Activated CD8-positive, alpha-beta memory T cell treated with anti-CD3 and anti-CD28 coated beads, Interleukin-2, amount 50 U/mL, for 48 hours (primary cell): ENCODE results near the gene IMMT.

Source experiments
- DNase-seq: peaks from one replicate; pipeline ENCODE4 v3.0.0-alpha.2; 2020

The IMMT gene

DNA sequence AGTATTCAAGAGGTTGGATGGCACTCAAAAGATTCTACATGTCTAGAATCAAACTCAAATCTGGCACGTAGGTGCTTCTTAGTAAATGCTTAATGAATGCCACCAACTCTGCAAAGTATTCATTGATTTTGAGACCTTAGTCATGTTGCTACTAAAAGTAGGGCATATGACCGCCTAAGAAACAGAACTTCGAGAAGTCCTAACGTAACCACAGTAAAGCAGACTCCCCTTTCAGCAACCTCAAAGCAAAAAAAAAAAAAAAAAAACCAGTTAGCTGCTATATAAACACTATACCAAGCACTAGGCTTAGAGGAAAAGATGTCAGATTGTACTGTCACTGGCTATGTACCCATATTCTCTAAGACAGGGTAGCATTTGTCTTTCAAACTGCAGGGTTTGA, 55.3 kb downstream of the IMMT start:
- no peak for DNase-seq

DNA sequence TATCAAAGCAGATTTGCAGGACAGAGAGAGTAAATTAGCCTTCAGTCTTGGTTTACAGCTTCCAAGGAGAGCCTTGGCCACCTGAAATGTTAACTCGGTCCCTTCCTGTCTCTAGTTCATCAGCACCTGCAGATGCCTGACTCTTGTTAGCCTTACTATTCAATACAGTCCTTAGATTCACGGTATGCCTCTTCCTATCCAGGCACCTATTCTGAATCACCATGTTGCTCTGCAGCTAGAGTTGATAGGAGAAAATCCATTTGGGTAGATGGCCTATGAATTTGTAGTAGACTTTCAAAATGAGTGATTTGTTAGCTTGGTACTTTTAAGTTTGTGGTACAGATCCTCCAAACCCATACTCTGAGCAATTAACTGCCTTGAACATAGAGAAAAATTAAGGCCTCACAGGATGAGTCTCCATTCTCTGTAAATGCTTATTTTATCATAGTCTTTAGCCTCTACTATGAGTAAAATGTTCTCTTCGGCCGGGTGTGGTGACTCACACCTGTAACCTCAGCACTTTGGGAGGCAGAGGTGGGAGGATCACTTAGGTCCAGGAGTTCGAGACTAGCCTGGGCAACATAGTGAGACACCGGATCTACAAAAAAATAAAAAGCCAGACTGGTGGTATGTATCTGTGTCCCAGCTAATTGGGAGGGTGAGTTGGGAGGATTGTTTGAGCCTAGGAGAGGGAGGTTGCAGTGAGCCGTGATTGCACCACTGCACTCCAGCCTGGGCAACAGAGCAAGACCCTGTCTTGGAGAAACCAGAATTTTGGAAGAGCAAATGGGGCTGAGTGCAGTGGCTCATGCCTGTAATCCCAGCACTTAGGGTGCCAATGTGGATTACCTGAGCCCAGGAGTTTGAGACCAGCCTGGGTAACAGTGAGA, 56.3 kb downstream of the IMMT start:
- no peak for DNase-seq

GRCh38 chr2:86136141-86136540, 59.1 kb downstream of the IMMT start:
- DNase-seq = no peak

DNA sequence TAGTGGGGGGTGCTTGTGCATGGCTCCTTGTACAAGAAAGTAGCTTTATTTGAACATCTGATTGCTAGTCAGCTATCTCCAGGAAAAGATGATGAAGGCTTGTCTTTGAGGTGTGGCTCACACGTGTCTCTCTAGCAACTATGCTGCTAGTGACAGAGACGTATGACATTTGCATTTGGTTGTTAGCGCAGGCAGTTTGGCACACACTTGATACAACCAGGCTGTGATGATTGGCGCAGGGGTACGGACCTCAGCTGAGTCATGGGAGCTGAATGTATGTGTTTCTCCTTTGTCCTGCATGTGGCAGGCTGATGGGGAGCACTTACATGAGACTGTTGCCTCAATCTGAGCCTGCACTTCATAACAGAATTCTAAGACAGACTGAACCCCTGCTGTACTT, 59.6 kb downstream of the IMMT start:
- no peak for DNase-seq

DNA sequence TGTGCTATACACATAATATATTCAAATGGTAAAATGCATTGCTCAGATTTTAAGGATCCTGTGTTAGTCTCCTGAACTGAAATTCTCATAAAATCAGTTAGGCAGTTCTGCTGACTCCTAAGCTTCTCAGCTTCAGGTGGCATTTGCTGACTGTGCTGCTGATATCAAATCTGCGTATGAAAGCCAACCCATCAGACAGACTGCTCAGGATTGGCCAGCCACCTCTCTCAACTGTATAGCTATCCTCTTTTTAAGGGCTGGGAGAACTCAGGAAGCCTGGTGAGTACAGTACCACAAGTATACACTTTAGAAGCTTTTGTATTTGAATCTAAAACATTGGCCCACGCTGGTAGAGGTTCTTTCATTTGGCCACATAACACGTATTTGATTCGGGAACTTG, 60.6 kb downstream of the IMMT start:
- no peak for DNase-seq

DNA sequence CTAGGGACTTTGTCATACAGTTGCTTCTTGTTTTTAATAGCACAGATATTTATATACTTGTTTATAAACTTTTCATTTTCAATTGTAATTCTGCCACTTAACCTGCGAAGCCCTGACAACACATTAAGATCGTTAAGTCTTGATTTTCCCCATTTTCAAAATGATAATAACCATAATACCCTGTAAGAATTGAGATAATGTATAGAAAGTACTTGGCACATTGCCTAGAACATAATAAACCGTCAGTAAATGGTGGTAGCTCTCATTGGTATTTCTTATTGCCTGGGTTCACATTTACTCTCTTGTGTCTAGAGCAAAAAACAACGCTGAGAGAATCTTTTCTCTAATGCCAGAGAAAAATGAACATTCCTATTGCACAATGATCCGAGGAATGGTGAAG, 70.6 kb downstream of the IMMT start:
- DNase-seq = no peak

- no peak for DNase-seq
These were observed 71.8 kb downstream of the IMMT start for GRCh38 chr2:86123328-86123925.

- DNase-seq = no peak
These were observed 77.1 kb downstream of the IMMT start for GRCh38 chr2:86118130-86118529.

GRCh38 chr2:86107031-86107430, 88.2 kb downstream of the IMMT start:
- no peak for DNase-seq

DNA sequence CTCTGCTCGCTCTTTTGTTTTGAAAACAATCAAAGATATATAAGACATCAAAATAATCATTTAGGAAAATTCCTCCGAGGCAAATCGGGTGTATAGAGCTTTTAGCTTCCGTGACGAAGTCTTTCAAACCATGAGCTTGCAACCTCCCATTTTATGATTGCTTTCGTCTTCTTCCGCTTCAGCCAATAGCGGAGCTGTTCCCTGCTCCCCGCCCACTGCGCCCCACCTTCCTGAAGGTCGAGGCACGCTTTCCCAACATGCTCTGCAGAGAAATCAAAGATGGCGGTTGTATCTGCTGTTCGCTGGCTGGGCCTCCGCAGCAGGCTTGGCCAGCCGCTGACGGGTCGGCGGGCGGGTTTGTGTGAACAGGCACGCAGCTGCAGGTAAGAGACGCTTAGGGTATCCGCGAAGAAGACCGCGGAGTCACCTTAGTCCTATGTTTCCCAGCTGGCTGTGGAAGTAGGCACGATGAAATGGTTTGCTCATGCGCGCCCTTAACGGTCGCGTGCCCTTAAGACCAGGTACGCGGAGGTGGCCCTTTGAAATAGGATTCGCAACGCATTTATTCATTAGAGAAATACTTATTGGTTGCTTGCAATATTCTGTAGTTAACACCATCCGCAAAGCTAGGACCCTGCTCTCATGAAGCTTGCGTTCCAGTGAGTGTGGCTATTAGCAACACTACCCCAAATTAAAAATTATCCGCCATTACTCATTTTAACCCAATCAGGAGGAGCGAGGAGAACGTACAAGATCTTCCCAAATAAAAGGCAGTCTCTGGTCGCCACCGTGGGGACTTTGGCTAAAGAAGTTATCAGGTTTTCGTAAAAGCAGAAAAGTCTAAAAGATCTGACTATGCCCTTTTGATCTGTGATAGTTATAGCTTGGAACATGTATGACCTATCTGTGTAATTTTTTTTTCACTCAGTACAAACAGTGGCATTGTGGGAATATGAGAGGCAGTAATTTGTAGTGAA, 89.0 kb downstream of the IMMT start, which contains the start of gene PTCD3:
TSS of gene PTCD3 (plus strand) at position 267 of the 977 bp plus-strand sequence. CDS start at position 280, 13 bp downstream.
- DNase-seq = peak; percentile 91

DNA sequence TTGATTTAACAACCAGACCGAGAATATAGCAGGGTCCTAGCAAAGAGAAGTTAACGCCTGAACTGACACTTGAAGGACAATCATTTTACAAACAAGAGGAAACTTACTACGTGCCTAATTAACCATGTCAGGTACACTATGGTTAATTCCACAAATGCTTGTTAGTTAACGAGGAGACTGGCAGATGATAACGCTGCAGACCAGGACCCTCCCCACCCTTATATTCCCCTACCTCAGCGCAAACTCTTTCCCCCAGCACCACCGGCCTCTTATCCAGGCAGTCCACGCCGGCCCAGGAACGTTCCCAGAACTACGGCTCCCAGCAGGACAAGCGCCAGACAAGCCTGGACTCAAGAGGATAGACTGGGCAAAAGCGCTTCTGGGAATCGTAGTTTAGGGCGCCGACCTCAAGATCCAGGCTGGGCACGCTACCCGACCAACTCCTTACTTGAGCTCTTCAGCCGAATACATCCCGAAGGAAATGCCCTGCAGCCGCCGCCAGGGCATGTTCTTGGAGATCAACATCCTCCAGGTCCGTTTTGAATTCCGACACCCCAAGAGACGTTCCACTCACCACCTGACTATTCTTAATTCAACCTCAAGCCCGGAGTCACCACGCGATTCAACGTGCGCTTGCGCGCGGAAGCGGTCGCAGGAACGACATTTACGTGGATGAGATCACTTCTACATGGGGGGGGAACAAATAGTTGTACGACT, 89.9 kb downstream of the IMMT start, which contains the start of gene POLR1A:
TSS of gene POLR1A (minus strand) at position 635 of the 717 bp plus-strand sequence. CDS start at position 525, 110 bp downstream.
- DNase-seq = peak; percentile 88

DNA sequence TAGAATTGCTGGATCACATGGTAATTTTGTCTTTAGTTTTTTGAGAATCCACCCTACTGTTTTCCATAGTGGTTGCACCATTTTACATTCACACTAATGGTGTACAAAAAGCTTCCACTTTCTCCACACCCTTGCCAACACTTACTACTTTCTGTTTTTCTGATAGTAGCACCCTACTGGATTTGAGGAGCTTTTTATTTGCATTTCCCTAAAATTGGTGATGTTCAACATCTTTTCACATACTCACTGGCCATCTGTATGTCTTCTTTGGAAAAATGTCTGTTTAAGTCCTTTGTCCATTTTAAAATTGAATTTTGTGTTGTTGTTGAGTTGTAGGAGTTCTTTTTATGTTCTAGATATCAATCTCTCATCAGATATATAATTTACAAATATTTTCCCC, 93.1 kb downstream of the IMMT start:
- DNase-seq = no peak

GRCh38 chr2:86097913-86098312, 97.3 kb downstream of the IMMT start:
- DNase-seq = no peak

DNA sequence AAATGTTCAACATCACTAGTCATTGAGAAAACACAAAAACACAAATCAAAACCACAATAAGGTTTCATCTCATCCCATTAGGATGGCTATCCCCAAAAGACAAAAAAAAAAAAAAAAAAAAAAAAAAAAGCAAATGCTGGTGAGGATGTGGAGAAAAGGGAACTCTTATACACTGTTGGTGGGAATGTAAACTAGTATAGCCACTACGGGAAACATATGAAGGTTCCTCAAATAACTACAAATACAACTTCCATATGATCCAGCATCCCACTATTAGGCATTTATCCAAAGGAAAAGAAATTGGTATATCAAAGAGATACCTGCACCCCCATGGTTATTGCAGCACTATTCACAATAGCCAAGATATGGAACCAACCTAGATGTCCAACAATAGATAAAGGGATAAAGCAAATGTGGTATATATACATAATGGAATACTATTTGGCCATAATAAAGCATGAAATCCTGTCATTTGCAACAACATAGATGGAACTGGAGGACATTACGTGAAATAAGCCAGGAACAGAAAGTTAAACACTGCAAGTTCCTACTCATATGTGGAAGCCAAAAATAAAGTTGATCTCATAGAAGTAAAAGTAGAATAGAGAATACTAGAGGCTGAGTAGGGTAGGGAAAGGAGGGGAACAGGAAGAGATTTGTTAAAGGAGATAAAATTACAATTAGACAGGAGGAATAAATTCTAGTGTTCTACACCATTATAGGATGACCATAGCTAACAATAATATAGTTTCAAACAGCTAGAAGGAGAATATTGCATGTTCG, 98.0 kb downstream of the IMMT start:
- no peak for DNase-seq

DNA sequence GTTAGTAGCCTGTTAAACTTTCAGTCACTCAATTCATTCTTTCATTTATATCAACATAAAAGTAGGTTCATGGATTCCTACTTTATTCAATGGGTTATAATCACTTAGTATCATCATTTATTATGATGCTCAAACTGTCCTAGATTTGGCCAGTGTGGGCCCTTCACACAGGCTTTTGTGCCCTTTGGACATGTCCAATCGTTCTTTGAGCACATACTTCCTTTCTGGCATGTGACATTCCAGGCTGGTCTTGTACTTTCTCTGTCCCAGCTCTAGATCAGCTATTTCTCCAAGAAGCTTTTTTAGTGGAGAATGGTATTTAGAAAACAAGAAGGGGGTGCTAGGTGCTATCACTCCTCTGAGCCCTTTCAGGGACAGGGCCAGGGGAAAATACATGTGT, 101.0 kb downstream of the IMMT start:
- no peak for DNase-seq
